Activated T-cell treated with anti-CD3 and anti-CD28 coated beads for 1 hour (primary cell): ENCODE measurements around the gene ANAPC16.
"Not testable (repeated sequence)": the region's sequence is repeated elsewhere in the genome, so short reads cannot be mapped to it uniquely, and the experiment has no call there.

Experiments
- DNase-seq: peaks from one replicate; pipeline ENCODE4 v3.0.0-alpha.2; 2020; ENCODE audit warnings: low read depth

ANAPC16 gene

GRCh38 chr10:72243822-72244437 lies 28.1 kb downstream of the ANAPC16 start:
- no peak for DNase-seq

GRCh38 chr10:72244573-72245038 lies 28.8 kb downstream of the ANAPC16 start:
- DNase-seq = no peak

GRCh38 chr10:72245949-72246525 lies 30.2 kb downstream of the ANAPC16 start:
- DNase-seq = no peak

- peak; percentile 54 for DNase-seq
These were observed 32.8 kb downstream of the ANAPC16 start for GRCh38 chr10:72248468-72249151.

GRCh38 chr10:72249176-72249862 lies 33.5 kb downstream of the ANAPC16 start:
- not testable (repeated sequence) for DNase-seq

GRCh38 chr10:72250666-72251065 lies 34.9 kb downstream of the ANAPC16 start:
- no peak for DNase-seq

- DNase-seq = no peak
These were observed 35.8 kb downstream of the ANAPC16 start for GRCh38 chr10:72251635-72252034.

- no peak for DNase-seq
These were observed 37.2 kb downstream of the ANAPC16 start for GRCh38 chr10:72252972-72253371.

GRCh38 chr10:72253578-72253977 lies 37.8 kb downstream of the ANAPC16 start:
- DNase-seq = no peak

GRCh38 chr10:72254813-72255568 lies 39.2 kb downstream of the ANAPC16 start:
- DNase-seq = no peak

- DNase-seq = no peak
These were observed 40.3 kb downstream of the ANAPC16 start for GRCh38 chr10:72255977-72256729.

GRCh38 chr10:72257051-72257892 lies 41.5 kb downstream of the ANAPC16 start:
- no peak for DNase-seq

- DNase-seq = no peak
These were observed 42.8 kb downstream of the ANAPC16 start for GRCh38 chr10:72258617-72259016.

- DNase-seq = no peak
These were observed 43.9 kb downstream of the ANAPC16 start for GRCh38 chr10:72259491-72260238.

- peak; percentile 64 for DNase-seq
These were observed 44.6 kb downstream of the ANAPC16 start for GRCh38 chr10:72260239-72260975.

GRCh38 chr10:72260976-72261783 lies 45.4 kb downstream of the ANAPC16 start:
- no peak for DNase-seq

GRCh38 chr10:72261784-72262404 lies 46.1 kb downstream of the ANAPC16 start:
- no peak for DNase-seq
